Endothelial cell of umbilical vein (primary cell): ENCODE measurements around the gene CAMKMT. TPM values are rescaled to one million over a fixed set of nuclear protein-coding genes. Genes with fewer than 3 reads are reported as not detected.

Experiments used
- BruUV-seq: library from RNA; stranded (reverse); fragments of 400-500 nt; replicated peaks from 2 replicates; lab custom pipeline; 2021; lab: Mats Ljungman, UMichigan
- CTCF ChIA-PET: fragments of 300-600, 350-600 bp; sonication (Branson Sonifier 250); formaldehyde crosslinking; loops from one replicate; lab custom pipeline; 2021; ENCODE audit warnings: antibody characterized with exemption, inconsistent platforms; lab: Charles Lee
- POLR2A ChIA-PET: fragments of 300-600, 350-600 bp; sonication (Branson Sonifier 250); formaldehyde crosslinking; loops from one replicate; lab custom pipeline; 2021; ENCODE audit warnings: antibody characterized with exemption, inconsistent platforms; lab: Charles Lee
- DNase-seq: peaks from one replicate; pipeline ENCODE4 v3.0.0-alpha.2; 2011; ENCODE audit warnings: low read depth, low spot score
- FAIRE-seq: peaks from 2 replicates; lab custom pipeline; 2011; peaks lifted over from hg19 to GRCh38; lab: Jason Lieb, UNC
- H2AFZ ChIP-seq: 2 replicates; pipeline ENCODE4 v1.6.0; 2012; ENCODE audit warnings: low read depth, low read length, control low read depth, inconsistent platforms
- H3K27ac ChIP-seq: 2 replicates; pipeline ENCODE4 v1.5.1; 2011; ENCODE audit warnings: low read depth, mild to moderate bottlenecking, control low read depth, low read length, moderate library complexity; ENCODE audit not compliant: insufficient read depth
- H3K27me3 ChIP-seq, 2 experiments: 2 replicates each; pipeline versions ENCODE4 v1.6.0 to v1.6.1; 2011; ENCODE audit warnings: low read length in 2 of 2, mixed read lengths in 1 of 2; ENCODE audit not compliant: control insufficient read depth in 2 of 2, insufficient read depth in 2 of 2
- H3K36me3 ChIP-seq, 2 experiments: 2 replicates in 1 of 2; 3 replicates in 1 of 2; pipeline ENCODE4 v1.5.1; 2011; ENCODE audit warnings: low read length in 2 of 2, mild to moderate bottlenecking in 1 of 2, moderate library complexity in 1 of 2; ENCODE audit not compliant: control insufficient read depth in 2 of 2, insufficient read depth in 2 of 2; ENCODE audit errors: extremely low read depth in 1 of 2
- H3K4me1 ChIP-seq: 3 replicates; pipeline ENCODE4 v1.5.1; 2011; ENCODE audit warnings: mild to moderate bottlenecking, low read length; ENCODE audit not compliant: control insufficient read depth, insufficient read depth; ENCODE audit errors: extremely low read depth
- H3K4me2 ChIP-seq: 2 replicates; pipeline ENCODE4 v1.6.1; 2011; ENCODE audit warnings: low read length, control low read depth, mixed read lengths; ENCODE audit not compliant: insufficient read depth
- H3K4me3 ChIP-seq, 3 experiments: fragments of 200-600 bp in 1 of 3; sonication (generic), shearing (Covaris generic) in 1 of 3; replicated peaks in 1 of 3; 2 replicates each; pipeline ENCODE4 v1.5.1; 2011 to 2016; ENCODE audit warnings: control low read depth in 3 of 3, low read length in 3 of 3, mild to moderate bottlenecking in 2 of 3, inconsistent platforms in 1 of 3, low read depth in 1 of 3, moderate library complexity in 1 of 3; ENCODE audit not compliant: insufficient read depth in 1 of 3
- H3K79me2 ChIP-seq: 2 replicates; pipeline ENCODE4 v1.6.0; 2012; ENCODE audit warnings: low read length, inconsistent platforms; ENCODE audit not compliant: control insufficient read depth, insufficient read depth
- H3K9ac ChIP-seq: replicated peaks from 2 replicates; pipeline ENCODE3; 2011; ENCODE audit warnings: low read length, control low read depth; ENCODE audit not compliant: insufficient read depth; ENCODE audit errors: extremely low read depth
- H3K9me1 ChIP-seq: replicated peaks from 3 replicates; pipeline ENCODE4 v1.6.0; 2011; ENCODE audit warnings: mild to moderate bottlenecking, low read length; ENCODE audit not compliant: control insufficient read depth, insufficient read depth; ENCODE audit errors: extremely low read depth
- H3K9me3 ChIP-seq: replicated peaks from 2 replicates; pipeline ENCODE4 v1.5.1; 2012; ENCODE audit warnings: low read length, inconsistent platforms; ENCODE audit not compliant: control insufficient read depth, insufficient read depth
- H4K20me1 ChIP-seq: replicated peaks from 2 replicates; pipeline ENCODE3; 2011; ENCODE audit warnings: mild to moderate bottlenecking, low read length; ENCODE audit not compliant: control insufficient read depth, insufficient read depth; ENCODE audit errors: extremely low read depth
- CTCF ChIP-seq, 2 donors: IDR thresholded peaks; 1 replicate in 1 of 2; 2 replicates in 1 of 2; pipeline ENCODE4 v1.5.1; 2011; ENCODE audit warnings: low read length in 2 of 2, mild to moderate bottlenecking in 2 of 2, moderate library complexity in 2 of 2, control low read depth in 1 of 2, inconsistent platforms in 1 of 2, low read depth in 1 of 2; ENCODE audit not compliant: insufficient read depth in 1 of 2; ENCODE audit errors: extremely low read depth in 1 of 2
- EZH2 ChIP-seq: IDR thresholded peaks from 2 replicates; pipeline ENCODE4 v1.6.1; 2012; ENCODE audit warnings: borderline replicate concordance, low read depth, mild to moderate bottlenecking, moderate library complexity, low read length, inconsistent platforms; ENCODE audit not compliant: severe bottlenecking
- FOS ChIP-seq: IDR thresholded peaks from 2 replicates; pipeline ENCODE4 v1.6.1; 2011; ENCODE audit warnings: mild to moderate bottlenecking, low read length, moderate library complexity, borderline replicate concordance; ENCODE audit not compliant: insufficient read depth
- GATA2 ChIP-seq: IDR thresholded peaks from 2 replicates; pipeline ENCODE4 v1.7.0; 2011; ENCODE audit warnings: low read depth, mild to moderate bottlenecking, moderate library complexity, mixed read lengths, low read length; ENCODE audit not compliant: insufficient read length, insufficient read depth
- JUN ChIP-seq: IDR thresholded peaks from 2 replicates; pipeline ENCODE4 v1.6.1; 2011; ENCODE audit warnings: borderline replicate concordance, low read depth; ENCODE audit not compliant: insufficient read length, insufficient read depth
- MAX ChIP-seq: IDR thresholded peaks from 2 replicates; pipeline ENCODE4 v1.6.1; 2011; ENCODE audit not compliant: insufficient read depth, insufficient read length
- MYC ChIP-seq: IDR thresholded peaks from one replicate; pipeline ENCODE4 v1.6.1; 2011; ENCODE audit warnings: mild to moderate bottlenecking, low read depth, low read length
- POLR2A ChIP-seq: IDR thresholded peaks from 2 replicates; pipeline ENCODE4 v1.6.1; 2012; ENCODE audit warnings: low read depth, mild to moderate bottlenecking, control low read depth, low read length
- POLR2AphosphoS5 ChIP-seq: IDR thresholded peaks from 2 replicates; pipeline ENCODE4 v1.6.1; 2012; ENCODE audit warnings: low read depth, mild to moderate bottlenecking, control low read depth, low read length, moderate library complexity; ENCODE audit not compliant: insufficient read depth
- dilution Hi-C: fragments of 300-500 bp; cut with MboI; formaldehyde crosslinking; loops from one replicate; pipeline ENCODE4 v1.15.0; 2019; ENCODE audit warnings: low sequenced_read_pairs; ENCODE audit not compliant: extremely low pct_ligation_motif_present
- intact Hi-C: fragments of 100-400 bp; cut with micrococcal nuclease; formaldehyde crosslinking; loops from one replicate; pipeline ENCODE4 v1.10.0; 2022
- polyA plus RNA-seq, 4 experiments: library from polyadenylated mRNA; depleted of rRNA in 3 of 4; stranded (reverse) in 3 of 4; unstranded in 1 of 4; fragments of >200 nt; gene quantifications; 2 replicates each; pipeline versions ENCODE4 v1.2.1 to v1.2.3, GENCODE V29; 2011 to 2012; ENCODE audit warnings: missing spikeins in 1 of 4
- total RNA-seq: library from RNA; stranded (reverse); gene quantifications from 2 replicates; pipeline ENCODE4 v1.2.3, GENCODE V29; 2021

CAMKMT gene
- total and polyA plus RNA-seq, 2 donors (not counting 3 experiments of a cell fraction or from before 2014, with no cell fraction given) = 4.1 to 10.7 TPM

- no peaks in the 10 kb centered on the region for H3K9me3 ChIP-seq
- no TSS peak for BruUV-seq
- DNase-seq = no peak
- no peak overlapping the region for H3K4me3 ChIP-seq
- H2AFZ ChIP-seq = no peak overlapping the region
- ChIA-PET CTCF (interaction anchor here (0.9 to 4.1 kb wide), 6 partner anchors 16 to 325 kb away, joined by 3 to 89 read pairs (median 8); no protein-coding TSS in a partner anchor), POLR2A (no interaction called here)
- H3K27ac ChIP-seq = no peak overlapping the region
- intact Hi-C loops (no loop called here), dilution Hi-C loops (no loop called here)
- no peaks in the 10 kb centered on the region for H3K36me3 ChIP-seq
- no peaks in the 10 kb centered on the region for H3K27me3 ChIP-seq
- no peaks in the 10 kb centered on the region for H4K20me1 ChIP-seq
- no peak for FAIRE-seq
- H3K4me2 ChIP-seq = no peak overlapping the region
- no peak for TF ChIP-seq GATA2
- no peak for TF ChIP-seq POLR2A
- no peaks in the 10 kb centered on the region for H3K9me1 ChIP-seq
- H3K4me1 ChIP-seq = no peaks in the 10 kb centered on the region
- no peaks in the 10 kb centered on the region for H3K79me2 ChIP-seq
- H3K9ac ChIP-seq = no peak overlapping the region
These were observed 354.4 kb downstream of the CAMKMT start for GRCh38 chr2:44716131-44716530.

- Histone ChIP-seq H3K4me1 (no peaks in the 10 kb centered on the region), H3K9ac (no peak overlapping the region), H3K27me3 (no peaks in the 10 kb centered on the region), H4K20me1 (no peaks in the 10 kb centered on the region), H3K9me1 (no peaks in the 10 kb centered on the region), H3K27ac (no peak overlapping the region), H3K4me3 (no peak overlapping the region), H3K36me3 (no peaks in the 10 kb centered on the region), H3K9me3 (no peaks in the 10 kb centered on the region), H3K79me2 (no peaks in the 10 kb centered on the region), H2AFZ (no peak overlapping the region), H3K4me2 (no peak overlapping the region)
- DNase-seq (no peak), FAIRE-seq (no peak)
- intact Hi-C loops (no loop called here), dilution Hi-C loops (no loop called here)
- CTCF ChIA-PET = interaction anchor here (0.6 to 1.8 kb wide), 7 partner anchors 11 to 326 kb away, joined by 3 to 22 read pairs (median 3); no protein-coding TSS in a partner anchor
- no peak for TF ChIP-seq MAX
- no peak for TF ChIP-seq CTCF (IDR thresholded peaks at IDR 0.05; ENCODE audit: extremely low read depth in 1 of 2, insufficient read depth in 1 of 2, low read depth in 1 of 2, low read length in 2 of 2)
- TF ChIP-seq FOS = no peak
- no peak for TF ChIP-seq GATA2
- no peak for TF ChIP-seq EZH2
- TF ChIP-seq POLR2A = no peak
- TF ChIP-seq MYC = no peak
- TF ChIP-seq JUN = no peak
- TF ChIP-seq POLR2AphosphoS5 = no peak
- BruUV-seq = no TSS peak
- POLR2A ChIA-PET = no interaction called here
These were observed 356.7 kb downstream of the CAMKMT start for GRCh38 chr2:44718431-44718830.
